GM19324 (cell line): ENCODE data around the gene HOXB4.

Experiments
- ATAC-seq: cut with Tn5 transposase; IDR thresholded peaks from one replicate; pipeline ENCODE4 v1.9.1; 2021; ENCODE audit warnings: mild to moderate bottlenecking, moderate library complexity; ENCODE audit not compliant: unreplicated experiment, low FRiP score

Gene HOXB4

DNA sequence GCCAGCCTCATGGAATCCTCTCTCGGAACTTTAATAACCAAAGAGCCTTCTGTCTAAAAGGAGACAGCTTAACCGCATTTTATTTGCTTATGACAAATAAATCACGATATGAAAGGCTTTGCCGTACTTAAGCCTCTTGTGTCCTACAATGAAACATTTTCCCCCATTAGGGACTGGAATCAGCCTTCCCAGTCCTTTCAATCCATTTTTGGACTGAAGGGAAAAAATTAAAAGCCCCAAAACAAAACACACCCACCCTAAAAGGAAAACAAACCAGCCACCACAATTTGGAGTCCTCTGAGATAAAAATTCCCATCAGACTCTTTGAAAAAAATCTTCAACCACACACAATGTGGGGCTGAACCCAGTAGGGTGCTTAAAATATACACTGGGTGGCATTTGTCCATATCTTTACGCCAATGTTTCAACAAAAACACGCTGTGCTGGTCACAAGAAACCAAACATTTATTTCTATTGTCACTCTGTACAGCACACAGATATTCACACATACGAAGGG is 3.0 kb downstream of the HOXB4 start:
- ATAC-seq: no peak

- ATAC-seq: no peak
These were observed 3.6 kb downstream of the HOXB4 start for GRCh38 chr17:48574505-48575065.

DNA sequence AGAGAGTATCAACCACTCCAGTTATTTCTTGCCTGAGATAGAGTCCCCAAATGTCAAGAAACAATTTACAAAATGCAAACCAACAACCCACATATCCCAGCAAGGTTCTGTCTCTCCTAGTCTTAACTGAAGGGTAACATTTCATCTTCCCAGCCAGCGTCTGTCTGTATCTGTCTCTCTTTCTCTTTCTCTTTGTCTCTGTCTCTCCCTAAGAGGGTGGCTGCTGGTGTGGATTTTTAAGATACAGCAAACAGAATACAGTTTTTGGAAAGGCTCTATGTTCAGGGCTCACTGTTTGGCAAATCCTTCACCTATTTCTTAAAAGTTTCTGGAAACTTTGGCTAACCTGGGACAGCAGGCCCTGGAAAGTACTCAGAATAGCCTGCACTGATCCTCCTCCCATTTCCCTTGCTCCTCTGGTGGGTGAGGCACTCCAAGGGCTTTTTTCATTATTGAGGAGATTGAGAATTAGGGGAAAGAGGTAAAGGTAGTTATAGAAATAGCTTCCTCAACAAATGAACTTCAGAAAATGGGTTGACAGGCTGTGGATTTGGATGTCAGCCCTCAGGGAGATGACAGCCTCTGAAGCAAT is 6.2 kb downstream of the HOXB4 start:
- ATAC-seq: no peak

- no peak for ATAC-seq
These were observed 6.9 kb downstream of the HOXB4 start for GRCh38 chr17:48571024-48571818.

- ATAC-seq: no peak
These were observed 7.7 kb downstream of the HOXB4 start for GRCh38 chr17:48570325-48571023.

DNA sequence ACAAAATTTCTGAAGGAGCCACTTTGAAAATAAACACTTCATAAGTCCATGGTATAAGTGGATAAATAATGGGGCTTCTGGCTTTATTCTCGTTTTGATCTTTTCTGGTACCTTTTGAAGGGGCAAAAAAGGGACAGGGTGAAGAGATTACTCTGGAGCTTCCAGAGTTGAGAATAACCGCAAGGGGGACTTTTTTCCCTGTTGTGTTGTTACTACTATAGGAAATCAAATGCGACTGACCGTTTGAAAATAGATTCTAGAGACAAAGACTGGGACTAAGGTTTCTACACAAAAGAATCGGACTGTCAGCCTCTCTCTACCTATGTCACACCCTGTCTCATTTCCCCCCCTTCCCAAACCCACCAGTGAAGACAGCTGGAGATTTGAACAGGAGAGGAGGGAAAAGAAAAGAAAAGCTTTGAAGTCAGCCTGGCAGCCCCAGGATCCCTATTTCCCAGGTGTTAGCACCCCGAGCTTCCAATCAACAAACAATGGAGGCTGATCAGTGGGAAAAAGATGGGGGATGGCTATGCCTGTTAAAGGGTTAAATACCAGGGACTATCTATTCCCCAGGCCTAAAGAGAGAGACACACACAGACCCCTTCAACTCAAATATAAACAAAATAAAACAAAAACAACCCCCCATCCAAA is 8.4 kb downstream of the HOXB4 start:
- ATAC-seq: no peak

GRCh38 chr17:48569240-48569582 is 8.9 kb downstream of the HOXB4 start:
- no peak for ATAC-seq

GRCh38 chr17:48568499-48569239 is 9.5 kb downstream of the HOXB4 start:
- ATAC-seq: no peak

- no peak for ATAC-seq
These were observed 10.3 kb downstream of the HOXB4 start for GRCh38 chr17:48567646-48568354.

GRCh38 chr17:48567209-48567608 is 10.9 kb downstream of the HOXB4 start:
- no peak for ATAC-seq

GRCh38 chr17:48566717-48567116 is 11.4 kb downstream of the HOXB4 start:
- no peak for ATAC-seq

GRCh38 chr17:48565925-48566710 is 12.0 kb downstream of the HOXB4 start:
- no peak for ATAC-seq

- ATAC-seq: no peak
These were observed 13.1 kb downstream of the HOXB4 start for GRCh38 chr17:48565022-48565554.

DNA sequence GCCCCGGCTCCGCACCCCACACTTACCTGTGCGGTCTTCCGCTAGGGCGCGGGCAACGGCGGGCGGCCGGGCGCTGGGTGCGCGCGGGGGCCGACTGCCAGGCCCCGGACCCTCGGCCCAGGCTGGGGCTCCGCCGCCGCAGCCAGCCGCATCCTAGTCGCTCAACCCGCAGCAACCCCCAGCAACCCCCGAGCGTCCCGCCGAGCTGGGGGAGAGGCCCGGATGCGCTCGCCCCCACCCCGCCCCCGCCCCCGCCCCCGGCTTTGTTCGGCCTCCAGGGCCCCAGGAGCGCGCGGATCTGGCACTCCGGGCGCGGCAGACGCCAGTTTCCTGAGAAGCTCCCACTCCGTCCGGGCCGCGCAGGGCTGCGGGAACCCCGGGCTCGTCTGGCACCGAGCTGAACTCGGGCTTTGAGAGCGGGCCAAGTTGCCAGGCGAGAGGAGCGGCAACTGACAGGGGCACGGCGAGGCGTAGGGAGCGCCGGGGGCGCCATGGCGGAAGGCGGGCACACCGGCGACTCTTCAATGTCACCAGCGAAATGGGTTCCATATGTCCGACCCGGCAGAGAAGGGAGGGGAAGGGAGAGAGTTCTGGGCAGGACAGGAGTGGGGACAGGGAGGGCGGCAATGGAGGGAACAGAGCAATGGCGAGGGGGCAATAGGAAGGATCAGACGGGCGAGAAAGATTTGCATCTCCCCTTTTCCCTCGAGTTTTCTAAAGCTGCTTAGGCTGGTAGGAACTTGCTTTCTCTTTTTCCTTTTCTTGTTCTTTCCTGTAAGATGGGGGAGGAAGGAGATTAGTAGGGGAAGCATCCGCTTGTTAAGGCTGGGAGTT is 13.7 kb downstream of the HOXB4 start:
- ATAC-seq: no peak

- no peak for ATAC-seq
These were observed 14.3 kb downstream of the HOXB4 start for GRCh38 chr17:48563867-48564187.

DNA sequence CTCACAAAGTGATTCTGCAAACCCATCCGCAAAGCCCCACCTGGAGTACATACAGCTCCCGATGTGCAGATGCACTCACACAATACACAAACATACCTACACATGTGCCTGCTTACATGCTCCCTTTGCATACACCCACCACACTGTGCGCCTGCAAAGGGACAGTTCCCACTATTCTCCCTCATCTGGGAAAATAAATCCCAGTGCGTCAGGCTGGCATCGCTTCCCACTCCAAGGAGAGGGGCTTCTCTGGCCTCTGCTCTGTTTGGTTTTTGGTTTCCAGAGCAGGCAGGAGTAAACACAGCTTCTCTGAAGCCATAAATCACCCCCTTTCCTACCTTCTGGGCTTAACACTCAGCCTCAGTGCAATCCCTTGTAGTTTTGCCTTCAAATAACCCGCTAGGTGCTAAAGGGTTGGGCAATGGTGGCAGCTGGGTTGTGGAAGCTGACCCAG is 14.7 kb downstream of the HOXB4 start:
- ATAC-seq: no peak

DNA sequence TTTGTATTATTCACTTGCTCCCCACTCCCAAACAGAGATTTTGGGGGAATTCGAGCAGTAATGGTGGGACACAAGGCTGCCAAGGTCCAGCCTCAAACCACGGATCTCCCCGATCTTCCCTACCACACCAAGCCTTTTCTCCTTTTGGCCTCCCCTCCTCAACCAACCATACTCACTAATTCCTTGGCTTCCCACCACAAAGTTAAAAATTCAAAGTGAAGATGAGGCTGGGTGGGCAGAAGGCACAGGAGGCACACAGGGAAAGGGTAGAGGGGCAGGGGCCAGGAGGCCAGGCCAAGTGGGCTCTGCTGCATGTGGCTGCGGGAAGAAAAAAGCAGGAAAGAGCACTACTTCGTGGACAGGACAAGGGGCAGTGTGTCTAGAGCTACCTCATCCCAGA is 15.2 kb downstream of the HOXB4 start:
- ATAC-seq: no peak
